Activated CD8-positive, alpha-beta memory T cell treated with anti-CD3 and anti-CD28 coated beads, Interleukin-2, amount 50 U/mL, for 1 hour (primary cell): Measurements from ENCODE around the gene CNTNAP3B.
"Not testable (repeated sequence)": the region's sequence is repeated elsewhere in the genome, so short reads cannot be mapped to it uniquely, and the experiment has no call there.

Source experiments
- DNase-seq: peaks from one replicate; pipeline ENCODE4 v3.0.0-alpha.2; 2020; ENCODE audit errors: extremely low read depth

CNTNAP3B gene

DNA sequence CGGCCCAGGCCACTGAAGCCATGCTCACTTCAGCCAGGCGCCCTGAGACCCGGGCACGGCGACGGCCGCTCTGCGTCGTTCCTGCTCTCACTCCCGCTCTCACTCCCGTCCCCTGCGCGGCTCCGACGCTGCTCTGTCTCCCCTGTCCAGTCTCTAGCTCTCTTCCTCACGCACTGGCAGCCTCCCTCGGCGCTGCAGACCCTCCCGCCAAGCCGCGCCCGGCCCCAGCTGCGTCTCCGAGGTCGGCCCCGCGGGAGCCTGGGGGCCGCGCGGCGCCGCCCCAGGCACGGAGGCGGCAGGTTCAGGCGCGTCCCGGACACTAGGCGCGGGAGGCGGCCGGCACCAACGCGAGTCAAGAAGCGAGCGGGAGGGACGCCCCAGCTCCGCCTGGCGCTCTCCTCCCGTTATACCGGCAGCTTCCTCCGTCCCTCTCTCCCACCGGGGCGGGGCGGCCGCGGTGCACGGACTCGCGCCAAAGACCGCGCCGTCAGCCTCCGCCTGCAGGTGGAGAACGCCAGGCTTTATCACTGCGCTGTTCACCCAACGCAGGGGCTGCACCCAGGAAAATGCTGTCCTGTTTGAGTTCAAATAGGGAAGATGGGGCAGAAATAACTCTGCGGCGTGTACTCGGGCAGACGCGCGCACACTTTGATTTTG lies at the start of gene CNTNAP3B:
Gene CNTNAP3B (minus strand): TSS at position 354 of the 657 bp plus-strand sequence. CDS start 332 bp downstream, at position 22.
- DNase-seq: not testable (repeated sequence)

GRCh38 chr9:42160299-42160698 lies 31.1 kb upstream of the CNTNAP3B start:
- DNase-seq: not testable (repeated sequence)

DNA sequence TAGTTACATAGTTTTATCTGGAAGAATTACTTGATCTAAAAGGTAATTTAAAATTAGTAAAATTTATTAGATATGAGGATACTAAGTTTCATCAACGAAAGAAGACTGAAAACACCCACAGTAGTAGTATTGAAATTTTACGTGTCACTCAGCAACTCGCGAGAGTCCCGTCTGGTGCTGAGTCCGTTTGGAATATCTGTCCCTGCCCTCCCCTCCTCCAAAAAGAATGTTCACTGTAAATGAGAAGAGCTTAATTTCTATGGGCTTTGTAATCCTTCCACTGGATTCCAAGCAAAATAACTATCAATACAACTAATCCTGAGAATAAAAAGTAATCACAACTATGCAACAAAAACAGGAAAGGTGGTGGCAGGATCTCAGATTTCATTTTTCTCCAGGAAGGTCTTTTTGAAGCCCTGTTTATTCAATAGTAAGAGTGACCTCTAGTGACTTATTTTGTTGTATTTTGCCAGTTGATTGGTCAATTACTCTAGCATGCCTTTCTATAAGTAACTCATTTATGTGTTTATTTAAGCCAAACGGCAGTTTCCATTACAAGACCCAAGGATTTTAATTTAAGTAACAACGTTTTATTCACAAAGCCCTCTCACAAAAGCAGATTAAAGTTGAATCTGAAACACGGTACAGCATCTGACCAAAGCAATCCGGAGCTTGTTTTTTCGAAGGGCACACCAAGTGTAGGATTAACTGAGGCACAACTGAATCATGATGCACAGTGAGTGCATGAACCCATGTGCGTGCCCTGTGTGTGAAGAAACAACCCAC lies 2.0 kb downstream of the CNTNAP3B start:
- DNase-seq: not testable (repeated sequence)

GRCh38 chr9:42121007-42121406 lies 8.2 kb downstream of the CNTNAP3B start:
- not testable (repeated sequence) for DNase-seq

DNA sequence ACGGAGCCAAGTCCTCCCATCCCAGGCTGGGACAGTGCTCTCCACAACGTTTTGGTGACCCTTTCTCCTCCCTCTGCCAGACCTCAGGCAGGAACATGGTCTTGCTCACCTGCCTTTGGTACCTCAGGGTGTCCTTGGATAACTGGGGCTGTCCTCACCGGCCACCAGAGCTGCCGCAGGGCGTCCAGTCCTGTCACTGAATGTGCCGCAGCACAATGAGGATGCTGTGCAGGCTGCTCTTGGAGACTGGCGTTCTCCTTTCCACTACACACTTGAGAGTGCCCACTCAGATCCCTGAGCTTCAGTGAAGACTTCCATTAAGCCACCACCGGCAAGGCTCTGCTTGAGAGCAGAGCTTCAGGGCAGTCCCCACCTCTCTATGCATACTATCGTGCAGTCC lies 33.3 kb downstream of the CNTNAP3B start:
- not testable (repeated sequence) for DNase-seq

- DNase-seq: not testable (repeated sequence)
Measured at GRCh38 chr9:42084559-42084952, 44.7 kb downstream of the CNTNAP3B start.

DNA sequence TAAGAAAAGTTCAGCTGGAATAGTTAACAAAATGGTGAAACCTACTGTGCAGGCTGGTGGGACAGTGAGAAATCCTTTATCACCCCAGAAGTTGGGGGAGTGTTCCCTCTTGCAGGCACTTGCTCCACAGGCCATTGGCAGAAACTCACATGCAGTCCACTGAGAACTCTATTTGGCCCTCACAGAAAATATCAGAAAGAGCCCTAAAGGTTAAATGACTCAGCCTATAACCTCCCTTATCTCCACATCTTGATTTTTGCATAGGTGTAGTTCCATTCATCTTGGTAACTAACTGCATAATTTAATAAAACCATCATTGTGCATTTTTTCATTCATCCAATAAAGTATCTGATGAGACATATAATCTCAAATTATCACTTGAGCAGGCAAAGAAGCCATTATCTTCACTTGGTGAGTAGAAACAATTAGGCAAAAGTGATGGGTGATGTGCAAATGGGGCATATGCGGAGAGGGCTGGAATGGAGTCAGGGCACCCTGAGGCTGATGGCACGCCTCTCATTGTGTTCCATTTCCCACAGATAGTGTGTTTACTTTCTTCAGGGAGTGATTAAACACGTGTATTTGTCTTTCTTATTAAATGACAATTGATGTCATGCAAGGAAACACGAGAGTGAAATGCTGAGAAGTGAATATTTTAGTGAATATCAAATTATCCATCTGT lies 45.2 kb downstream of the CNTNAP3B start:
- not testable (repeated sequence) for DNase-seq

GRCh38 chr9:42080376-42080775 lies 48.9 kb downstream of the CNTNAP3B start:
- not testable (repeated sequence) for DNase-seq

GRCh38 chr9:42074868-42075267 lies 54.4 kb downstream of the CNTNAP3B start:
- DNase-seq: not testable (repeated sequence)

GRCh38 chr9:42071026-42071425 lies 58.2 kb downstream of the CNTNAP3B start:
- DNase-seq: not testable (repeated sequence)

DNA sequence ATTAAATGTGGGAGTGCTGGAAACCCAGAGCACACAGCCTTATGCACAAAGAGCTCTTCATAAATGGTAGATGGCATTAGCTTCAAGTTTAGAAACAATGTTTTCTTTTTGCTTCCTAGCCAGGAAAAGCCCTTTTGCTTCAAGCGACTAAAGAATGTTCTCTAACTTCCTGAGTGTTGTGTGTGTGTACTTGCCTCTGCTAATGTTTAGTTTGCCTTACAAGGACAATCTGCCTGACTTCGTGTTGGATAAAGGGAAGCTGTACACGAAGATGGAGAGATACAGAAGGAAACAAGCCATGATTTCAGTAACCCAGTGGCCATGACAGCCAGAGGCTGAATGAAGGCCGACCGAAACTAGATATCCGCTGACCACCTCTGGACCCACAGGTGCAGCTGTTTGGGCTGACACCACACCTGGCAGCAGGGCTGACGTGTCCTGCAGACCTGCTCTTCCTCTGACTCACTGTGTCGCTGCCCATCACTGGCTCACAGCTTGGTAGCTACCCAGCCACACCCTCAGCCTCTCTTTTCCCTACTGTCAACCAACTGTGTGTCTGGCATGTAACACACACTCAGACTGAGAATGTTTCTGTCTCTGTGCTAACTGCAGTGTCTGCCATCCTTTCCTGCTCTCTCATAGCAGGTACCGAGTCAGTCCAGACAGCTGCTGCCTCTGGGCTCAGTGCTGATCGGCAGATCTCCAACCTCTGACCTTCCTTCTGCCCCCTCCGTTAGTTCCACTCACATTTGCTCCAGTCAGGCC lies 59.0 kb downstream of the CNTNAP3B start:
- not testable (repeated sequence) for DNase-seq

DNA sequence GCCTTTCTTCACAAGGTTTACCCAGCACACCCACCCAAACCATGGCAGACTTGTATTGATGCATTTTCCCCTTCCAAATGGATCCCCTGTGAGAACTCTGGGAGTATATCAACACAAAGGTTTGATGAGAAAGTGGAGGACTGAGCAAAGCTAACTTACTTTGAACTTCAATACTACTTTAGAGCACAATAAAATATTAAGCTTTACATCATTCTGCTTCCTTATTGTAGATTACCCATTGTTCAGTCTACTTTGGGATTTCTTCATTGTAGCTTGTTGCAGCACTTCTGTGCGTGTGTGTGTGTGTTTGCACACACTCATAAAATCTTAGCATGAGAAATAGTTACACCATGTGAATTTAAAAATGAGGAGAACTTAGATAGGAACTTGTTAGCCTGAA lies 75.4 kb downstream of the CNTNAP3B start:
- DNase-seq: not testable (repeated sequence)

- DNase-seq: not testable (repeated sequence)
Measured at GRCh38 chr9:42050701-42051100, 78.5 kb downstream of the CNTNAP3B start.

- DNase-seq: not testable (repeated sequence)
Measured at GRCh38 chr9:42044422-42045010, 84.7 kb downstream of the CNTNAP3B start.

GRCh38 chr9:42033541-42033940 lies 95.7 kb downstream of the CNTNAP3B start:
- not testable (repeated sequence) for DNase-seq

- not testable (repeated sequence) for DNase-seq
Measured at GRCh38 chr9:42020639-42021038, 108.6 kb downstream of the CNTNAP3B start.

DNA sequence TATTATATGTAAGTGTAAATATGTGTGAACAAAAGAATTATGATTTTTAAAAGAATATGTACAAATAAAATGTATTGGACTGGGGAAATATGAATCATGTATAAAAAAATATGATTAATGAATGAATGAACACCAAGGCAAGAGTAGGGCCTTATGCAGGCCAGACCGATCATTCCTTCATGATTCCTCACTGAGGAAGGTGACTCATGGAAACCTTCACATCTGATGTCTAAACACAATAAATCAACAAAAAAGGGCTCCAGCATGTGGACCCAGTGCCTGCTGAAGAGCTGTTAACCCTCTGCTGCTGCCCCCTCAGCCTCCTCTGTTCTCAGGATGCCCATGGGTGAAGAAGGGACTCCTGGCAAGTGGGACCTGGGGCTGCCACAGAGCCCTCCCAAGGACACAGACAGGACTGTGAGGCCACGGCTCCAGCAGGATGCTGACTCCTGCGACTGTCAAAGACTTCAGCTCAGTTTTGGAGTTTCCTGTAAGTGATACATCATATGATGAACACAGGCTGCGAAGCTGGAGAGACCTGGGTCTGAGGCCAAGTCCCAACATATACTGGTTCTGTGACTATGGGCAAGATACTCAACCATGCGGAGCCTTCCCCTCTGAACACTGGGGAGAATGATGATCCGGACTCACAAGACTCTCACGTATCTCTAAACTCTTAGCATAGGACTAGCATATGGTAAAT lies 110.9 kb downstream of the CNTNAP3B start:
- not testable (repeated sequence) for DNase-seq

GRCh38 chr9:42014317-42014716 lies 114.9 kb downstream of the CNTNAP3B start:
- DNase-seq: not testable (repeated sequence)

DNA sequence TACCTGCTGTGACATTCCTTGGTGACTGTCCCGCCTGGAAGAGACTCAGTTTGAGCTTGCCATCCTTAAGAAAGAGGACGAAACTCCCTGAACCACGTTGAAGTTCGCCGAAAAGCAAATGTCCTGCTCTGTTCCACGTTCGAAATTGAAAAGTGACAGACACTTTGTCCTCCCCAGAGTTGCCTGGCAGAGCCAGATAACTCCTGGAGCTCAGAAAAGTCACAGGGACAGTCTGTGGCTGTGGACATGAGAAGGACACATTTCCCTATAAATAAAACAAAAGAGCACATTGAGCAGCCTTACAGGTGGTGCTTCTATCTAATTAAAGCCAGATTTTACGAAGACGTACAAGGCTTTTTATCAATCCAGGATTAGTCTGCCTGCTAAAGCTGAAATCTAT lies 137.6 kb downstream of the CNTNAP3B start:
- DNase-seq: not testable (repeated sequence)

- not testable (repeated sequence) for DNase-seq
Measured at GRCh38 chr9:41980271-41980670, 149.0 kb downstream of the CNTNAP3B start.
